HepG2 (cell line): ENCODE measurements around the gene UBAC1. TPM values are rescaled to one million over a fixed set of nuclear protein-coding genes. Genes with fewer than 3 reads are reported as not detected.

Experiments
- PRDM10 ChIP-seq: sonication (generic); formaldehyde crosslinking; IDR thresholded peaks from 2 replicates; pipeline ENCODE4 v1.4.0; 2020; ENCODE audit warnings: low read depth, missing genetic modification reagents
- RORA ChIP-seq: sonication (generic); formaldehyde crosslinking; IDR thresholded peaks from 2 replicates; pipeline ENCODE4 v1.5.0; 2020; ENCODE audit warnings: mild to moderate bottlenecking, missing genetic modification reagents, moderate library complexity
- ZBTB40 ChIP-seq, 2 experiments: fragments of 450-650 bp in 1 of 2; sonication (generic) in 1 of 2; formaldehyde crosslinking in 1 of 2; IDR thresholded peaks; 2 replicates each; pipeline versions ENCODE4 v1.6.1 to v1.8.0; 2016 to 2022; ENCODE audit warnings: antibody characterized with exemption in 1 of 2, mild to moderate bottlenecking in 1 of 2, missing genetic modification reagents in 1 of 2
- ZNF709 ChIP-seq: sonication (generic); formaldehyde crosslinking; IDR thresholded peaks from 2 replicates; pipeline ENCODE4 v1.5.0; 2020; ENCODE audit warnings: mild to moderate bottlenecking, missing genetic modification reagents
- polyA plus RNA-seq, 8 experiments: library from polyadenylated mRNA; depleted of rRNA in 3 of 8; stranded (reverse) in 7 of 8; unstranded in 1 of 8; fragments of >200 nt; fragmentation: Illumina TruSeq in 4 of 8; extraction: Trizol in 4 of 8; gene quantifications; 2 replicates each; pipeline versions ENCODE4 v1.2.1 to v1.2.3, GENCODE V29; 2011 to 2016; ENCODE audit warnings: low read depth in 4 of 8, missing spikeins in 1 of 8, mixed read lengths in 1 of 8; ENCODE audit not compliant: insufficient read depth in 1 of 8
- total RNA-seq, 5 experiments: library from RNA; depleted of rRNA; stranded (reverse); fragments of >200 nt; fragmentation: Illumina TruSeq; extraction: Trizol; gene quantifications; 2 replicates each; pipeline ENCODE4 v1.2.3, GENCODE V29; 2016; ENCODE audit warnings: low read depth in 1 of 5
- TF ChIP-seq, protein P1 (sequence below): sonication (generic); formaldehyde crosslinking; IDR thresholded peaks from one replicate; pipeline ENCODE4 v1.5.1; 2020; ENCODE audit warnings: mild to moderate bottlenecking, missing genetic modification reagents; ENCODE audit errors: not compliant biosample characterization

The UBAC1 gene
- total and polyA plus RNA-seq, 2 of the 13 experiments (the other 11 are each of a cell fraction or from before 2014, with no cell fraction given): 32.2 to 34.1 TPM

DNA sequence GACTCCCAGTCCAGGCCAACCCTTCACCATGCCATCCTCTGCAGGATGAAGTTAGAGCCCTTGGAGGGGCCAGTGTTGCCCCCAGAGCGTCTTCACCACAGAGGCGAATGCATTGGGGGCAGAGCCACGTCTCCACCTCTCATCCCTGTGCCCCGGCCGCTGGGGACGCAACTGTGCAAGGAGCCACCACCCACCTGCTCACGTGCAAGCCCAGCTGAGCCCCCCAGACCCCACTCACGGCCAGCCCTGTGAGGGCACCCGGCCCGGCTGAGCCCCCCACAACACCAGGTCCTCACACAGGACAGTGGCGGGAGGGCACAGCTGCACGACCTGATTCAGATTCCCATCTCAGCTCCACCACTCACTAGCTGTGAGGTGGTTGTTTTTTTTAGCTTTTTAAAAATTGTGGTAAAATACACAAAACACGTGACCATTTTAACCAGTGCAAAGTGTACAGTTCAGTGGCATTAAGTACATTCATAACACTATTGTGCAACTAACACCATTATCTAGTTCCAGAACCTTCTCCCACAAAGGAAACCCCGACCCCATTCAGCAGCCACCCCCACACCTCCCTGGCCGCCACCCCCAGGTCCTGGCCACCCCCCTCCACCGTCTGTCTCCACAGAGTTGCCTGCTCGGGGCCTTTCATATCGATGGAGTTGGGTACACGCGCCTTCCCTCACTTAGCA lies 33.5 kb upstream of the UBAC1 start (continued):
- TF ChIP-seq, protein P1, sequence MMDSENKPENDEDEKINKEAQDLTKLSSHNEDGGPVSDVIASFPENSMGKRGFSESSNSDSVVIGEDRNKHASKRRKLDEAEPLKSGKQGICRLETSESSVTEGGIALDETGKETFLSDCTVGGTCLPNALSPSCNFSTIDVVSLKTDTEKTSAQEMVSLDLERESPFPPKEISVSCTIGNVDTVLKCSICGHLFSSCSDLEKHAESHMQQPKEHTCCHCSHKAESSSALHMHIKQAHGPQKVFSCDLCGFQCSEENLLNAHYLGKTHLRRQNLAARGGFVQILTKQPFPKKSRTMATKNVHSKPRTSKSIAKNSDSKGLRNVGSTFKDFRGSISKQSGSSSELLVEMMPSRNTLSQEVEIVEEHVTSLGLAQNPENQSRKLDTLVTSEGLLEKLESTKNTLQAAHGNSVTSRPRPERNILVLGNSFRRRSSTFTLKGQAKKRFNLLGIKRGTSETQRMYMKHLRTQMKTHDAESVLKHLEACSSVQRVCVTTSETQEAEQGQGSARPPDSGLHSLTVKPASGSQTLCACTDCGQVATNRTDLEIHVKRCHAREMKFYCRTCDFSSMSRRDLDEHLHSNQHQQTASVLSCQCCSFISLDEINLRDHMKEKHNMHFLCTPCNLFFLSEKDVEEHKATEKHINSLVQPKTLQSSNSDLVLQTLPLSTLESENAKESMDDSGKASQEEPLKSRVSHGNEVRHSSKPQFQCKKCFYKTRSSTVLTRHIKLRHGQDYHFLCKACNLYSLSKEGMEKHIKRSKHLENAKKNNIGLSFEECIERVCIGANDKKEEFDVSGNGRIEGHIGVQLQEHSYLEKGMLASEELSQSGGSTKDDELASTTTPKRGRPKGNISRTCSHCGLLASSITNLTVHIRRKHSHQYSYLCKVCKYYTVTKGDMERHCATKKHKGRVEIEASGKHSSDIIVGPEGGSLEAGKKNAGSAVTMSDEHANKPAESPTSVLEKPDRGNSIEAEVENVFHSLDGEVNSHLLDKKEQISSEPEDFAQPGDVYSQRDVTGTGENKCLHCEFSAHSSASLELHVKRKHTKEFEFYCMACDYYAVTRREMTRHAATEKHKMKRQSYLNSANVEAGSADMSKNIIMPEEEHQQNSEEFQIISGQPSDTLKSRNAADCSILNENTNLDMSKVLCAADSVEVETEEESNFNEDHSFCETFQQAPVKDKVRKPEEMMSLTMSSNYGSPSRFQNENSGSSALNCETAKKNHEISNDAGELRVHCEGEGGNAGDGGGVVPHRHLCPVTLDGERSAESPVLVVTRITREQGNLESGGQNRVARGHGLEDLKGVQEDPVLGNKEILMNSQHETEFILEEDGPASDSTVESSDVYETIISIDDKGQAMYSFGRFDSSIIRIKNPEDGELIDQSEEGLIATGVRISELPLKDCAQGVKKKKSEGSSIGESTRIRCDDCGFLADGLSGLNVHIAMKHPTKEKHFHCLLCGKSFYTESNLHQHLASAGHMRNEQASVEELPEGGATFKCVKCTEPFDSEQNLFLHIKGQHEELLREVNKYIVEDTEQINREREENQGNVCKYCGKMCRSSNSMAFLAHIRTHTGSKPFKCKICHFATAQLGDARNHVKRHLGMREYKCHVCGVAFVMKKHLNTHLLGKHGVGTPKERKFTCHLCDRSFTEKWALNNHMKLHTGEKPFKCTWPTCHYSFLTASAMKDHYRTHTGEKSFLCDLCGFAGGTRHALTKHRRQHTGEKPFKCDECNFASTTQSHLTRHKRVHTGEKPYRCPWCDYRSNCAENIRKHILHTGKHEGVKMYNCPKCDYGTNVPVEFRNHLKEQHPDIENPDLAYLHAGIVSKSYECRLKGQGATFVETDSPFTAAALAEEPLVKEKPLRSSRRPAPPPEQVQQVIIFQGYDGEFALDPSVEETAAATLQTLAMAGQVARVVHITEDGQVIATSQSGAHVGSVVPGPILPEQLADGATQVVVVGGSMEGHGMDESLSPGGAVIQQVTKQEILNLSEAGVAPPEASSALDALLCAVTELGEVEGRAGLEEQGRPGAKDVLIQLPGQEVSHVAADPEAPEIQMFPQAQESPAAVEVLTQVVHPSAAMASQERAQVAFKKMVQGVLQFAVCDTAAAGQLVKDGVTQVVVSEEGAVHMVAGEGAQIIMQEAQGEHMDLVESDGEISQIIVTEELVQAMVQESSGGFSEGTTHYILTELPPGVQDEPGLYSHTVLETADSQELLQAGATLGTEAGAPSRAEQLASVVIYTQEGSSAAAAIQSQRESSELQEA (CRISPR knock-in tag): no peak
- TF ChIP-seq PRDM10 (CRISPR knock-in tag): no peak
- TF ChIP-seq RORA (CRISPR knock-in tag): no peak
- no peak for TF ChIP-seq ZBTB40 (IDR thresholded peaks at IDR 0.05)
- TF ChIP-seq ZBTB40 (CRISPR knock-in tag; IDR thresholded peaks at IDR 0.05): no peak
- TF ChIP-seq ZNF709 (CRISPR knock-in tag): no peak
